T-helper 9 cell (primary cell): Measurements from ENCODE around the gene MYLK4.

ENCODE experiments used
- DNase-seq: peaks from one replicate; pipeline ENCODE4 v3.0.0-alpha.2; 2020

MYLK4 gene

DNA sequence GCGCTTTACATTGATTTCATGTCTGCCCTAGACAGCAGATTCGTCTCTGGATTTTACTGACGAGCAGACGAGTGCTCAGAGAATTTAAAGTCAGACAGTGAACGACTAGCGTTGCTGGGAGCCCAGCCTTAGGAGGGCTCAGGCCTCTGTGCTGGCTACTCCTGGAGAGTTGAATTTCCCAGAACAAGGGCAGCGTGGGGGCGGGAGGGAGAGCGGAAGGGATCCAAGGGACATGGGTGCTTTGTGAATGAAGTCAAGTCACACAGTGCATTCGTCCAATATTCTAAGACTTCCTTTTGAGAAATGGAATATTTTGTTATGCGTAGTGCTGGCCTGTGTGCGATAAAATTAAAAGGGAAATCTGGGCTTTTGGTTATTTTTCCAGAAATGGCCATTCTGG, 126.5 kb downstream of the MYLK4 start:
- no peak for DNase-seq

DNA sequence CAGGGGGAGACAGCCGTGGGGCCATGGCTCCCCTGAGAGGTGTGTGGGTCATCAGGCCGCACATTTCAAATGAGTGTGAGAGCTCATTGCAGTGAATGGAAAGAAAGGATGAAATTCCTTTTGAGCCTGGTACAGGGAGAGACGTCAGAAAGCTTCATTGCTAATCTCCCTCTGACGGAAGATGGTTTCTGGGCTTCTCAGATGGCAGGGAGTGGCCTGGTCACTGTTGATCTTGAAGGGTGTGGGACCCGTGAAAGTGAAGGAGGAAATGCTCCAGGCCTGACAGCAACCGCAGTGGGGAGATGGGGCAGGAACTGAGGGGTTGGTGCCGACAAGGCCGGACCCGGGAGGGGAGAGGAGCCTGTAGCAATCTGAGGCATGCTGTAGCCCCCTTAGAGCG, 127.4 kb downstream of the MYLK4 start:
- no peak for DNase-seq

DNA sequence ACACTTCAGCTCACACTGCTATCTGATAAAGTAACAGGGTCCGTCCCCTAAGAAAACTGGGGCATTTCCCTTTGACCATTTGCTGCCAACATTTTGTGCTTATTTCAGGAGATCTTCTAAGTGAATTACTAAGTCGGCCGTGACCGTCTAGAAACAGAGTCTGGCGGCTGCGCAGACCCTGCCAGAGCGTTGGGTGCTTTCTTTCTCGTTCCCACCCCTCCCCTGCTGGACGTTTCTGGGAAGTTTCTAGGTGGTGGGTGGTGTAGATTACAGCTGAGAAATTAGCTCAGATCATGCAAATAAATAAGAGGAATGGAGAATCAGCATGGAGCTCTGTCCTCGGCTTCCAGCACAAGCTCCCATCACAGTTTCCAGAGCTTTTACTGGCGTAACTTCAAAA, 128.1 kb downstream of the MYLK4 start:
- DNase-seq, result no peak

DNA sequence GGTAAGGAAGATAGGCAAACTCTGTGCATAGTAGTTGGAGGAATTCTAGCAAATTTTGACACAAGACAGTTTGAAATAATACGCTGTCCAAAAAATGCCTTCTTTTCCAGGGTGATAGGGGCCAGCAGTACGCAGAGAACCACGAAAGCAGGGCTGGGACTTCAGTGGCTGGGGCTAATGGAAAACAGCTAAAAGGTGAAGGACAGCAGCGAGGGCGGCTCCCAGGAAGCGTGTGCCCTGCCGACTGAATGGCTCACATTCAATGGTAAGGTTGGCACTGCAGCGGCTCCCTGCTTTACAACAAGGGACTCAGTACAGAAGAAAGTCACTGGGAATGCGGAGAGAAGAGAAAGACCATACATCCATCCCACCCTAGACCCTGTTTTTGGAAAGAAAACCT, 131.1 kb downstream of the MYLK4 start:
- no peak for DNase-seq

DNA sequence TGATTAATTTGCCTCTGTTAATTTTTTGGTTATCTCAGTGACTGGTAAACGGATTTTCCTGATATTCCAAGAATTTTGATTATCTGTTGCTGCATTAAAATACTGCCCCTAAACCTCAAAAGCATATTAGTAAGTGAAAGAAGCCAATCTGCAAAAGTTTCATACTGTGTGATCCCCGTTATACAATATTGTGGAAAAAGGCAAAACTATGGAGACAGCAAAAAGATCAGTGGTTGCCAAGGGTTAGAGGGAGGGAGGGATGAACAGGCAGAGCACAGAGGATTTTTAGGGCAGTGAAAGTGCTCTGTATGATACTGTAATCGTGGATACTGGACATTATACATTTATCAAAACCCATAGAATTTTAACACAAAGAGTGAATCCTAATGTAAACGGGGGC, 133.0 kb downstream of the MYLK4 start:
- DNase-seq, result no peak

DNA sequence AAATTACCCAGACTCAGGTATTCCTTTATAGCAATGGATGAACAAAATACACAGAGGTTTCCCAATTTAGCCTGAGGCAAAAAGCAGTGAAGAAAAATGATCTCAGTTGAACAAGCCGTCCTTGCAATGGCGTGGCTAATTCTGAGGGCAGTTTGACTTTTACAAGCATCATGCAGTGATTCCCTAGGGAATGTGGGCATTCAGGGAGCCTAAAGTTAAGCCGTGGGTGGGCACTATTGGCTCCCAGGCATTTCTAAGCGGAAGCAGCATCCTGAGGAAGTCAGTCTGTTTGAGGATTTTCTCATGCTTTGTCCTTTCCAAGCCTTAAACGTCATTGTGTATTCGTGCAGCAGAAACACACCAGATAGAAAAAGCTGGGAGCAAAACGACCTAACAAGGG, 133.9 kb downstream of the MYLK4 start:
- no peak for DNase-seq

DNA sequence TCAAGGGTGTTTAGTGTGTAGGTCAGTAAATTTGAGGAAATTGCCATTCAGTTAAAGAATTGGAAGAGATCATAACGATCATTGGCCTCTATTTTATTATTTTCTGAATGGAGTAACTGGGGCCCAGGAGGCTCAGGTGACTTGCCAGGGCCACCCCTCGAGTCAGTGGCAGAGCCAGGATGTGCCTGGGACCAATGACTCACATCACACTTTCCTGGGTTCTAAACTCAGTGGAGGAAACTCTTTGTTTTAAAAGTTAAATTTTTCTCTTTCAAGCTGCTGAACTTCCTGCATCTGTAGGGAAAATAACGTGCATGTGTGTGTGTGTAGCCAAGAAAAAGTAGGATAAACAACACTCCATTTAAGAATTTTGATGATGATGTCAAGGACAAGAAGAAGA, 135.5 kb downstream of the MYLK4 start:
- DNase-seq, result no peak

DNA sequence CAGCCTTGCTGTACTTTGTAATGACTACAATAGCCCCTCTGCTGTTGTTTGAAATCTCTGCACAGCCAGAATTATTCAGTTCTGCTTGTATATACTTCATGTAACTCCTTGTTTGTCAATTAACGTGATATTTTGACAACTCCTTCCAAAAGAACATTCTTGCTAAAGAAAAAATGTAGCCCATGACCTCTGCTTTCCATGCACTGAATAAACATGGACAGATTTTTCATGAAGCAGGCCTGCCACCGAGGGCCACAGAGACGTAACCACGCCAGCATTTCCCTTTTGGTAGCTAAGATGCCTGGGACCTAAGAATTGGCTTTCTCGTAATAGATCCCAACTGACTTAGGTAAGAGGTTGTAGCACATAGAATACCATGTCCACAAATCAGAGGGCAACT, 135.9 kb downstream of the MYLK4 start:
- DNase-seq, result no peak

DNA sequence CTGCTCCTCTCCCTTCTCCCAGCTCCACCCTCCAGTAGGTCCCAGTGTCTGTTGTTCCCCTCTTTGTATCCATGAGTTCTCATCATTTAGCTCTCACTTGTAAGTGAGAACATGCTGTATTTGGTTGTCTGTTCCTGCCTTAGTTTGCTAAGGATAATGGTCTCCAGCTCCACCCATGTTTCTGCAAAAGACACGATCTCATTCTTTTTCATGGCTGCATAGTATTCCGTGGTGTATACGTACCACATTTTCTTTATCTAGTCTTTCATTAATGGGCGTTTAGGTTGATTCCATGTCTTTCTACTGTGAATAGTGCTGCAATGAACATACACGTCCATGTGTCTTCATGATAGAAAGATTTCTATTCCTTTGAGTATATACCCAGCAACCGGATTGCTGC, 136.6 kb downstream of the MYLK4 start:
- no peak for DNase-seq
